SIG-M5 treated with dmso at 0.1 percent for 504 hours (cell line): Measurements from ENCODE around the gene ANO10.
"Not testable (repeated sequence)": the region's sequence is repeated elsewhere in the genome, so short reads cannot be mapped to it uniquely, and the experiment has no call there.

Source experiments
- DNase-seq: peaks from one replicate; lab custom pipeline; 2025; ENCODE audit not compliant: unreplicated experiment; lab: John Stamatoyannopoulos, UW

Gene ANO10

DNA sequence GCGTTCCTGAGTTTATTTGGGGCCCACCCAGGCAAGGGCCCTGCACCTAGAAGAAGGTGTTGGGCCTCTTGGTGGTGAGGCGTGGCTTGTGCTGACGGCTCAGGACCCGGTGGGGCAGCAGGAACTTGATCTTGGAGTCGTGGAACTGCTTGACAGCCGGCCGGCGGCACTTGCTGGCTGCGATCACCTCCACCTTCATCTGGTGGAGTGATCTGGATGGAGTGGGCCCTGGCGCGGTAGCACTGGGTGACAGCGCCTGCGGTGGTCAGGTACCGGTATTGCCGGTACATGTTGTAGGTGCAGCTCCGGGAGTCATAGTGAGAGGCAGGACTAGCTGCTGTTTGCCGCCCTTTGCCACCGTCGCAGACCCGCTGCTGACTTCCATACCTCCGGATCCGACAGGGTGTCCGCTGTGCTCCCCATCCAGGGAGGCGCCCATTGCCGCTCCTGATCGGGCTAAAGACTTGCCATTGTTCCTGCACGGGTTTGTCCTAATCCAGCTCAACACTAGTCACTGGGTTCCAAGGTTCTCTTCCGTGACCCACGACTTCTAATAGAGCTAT, 136.8 kb downstream of the ANO10 start:
- no peak for DNase-seq

DNA sequence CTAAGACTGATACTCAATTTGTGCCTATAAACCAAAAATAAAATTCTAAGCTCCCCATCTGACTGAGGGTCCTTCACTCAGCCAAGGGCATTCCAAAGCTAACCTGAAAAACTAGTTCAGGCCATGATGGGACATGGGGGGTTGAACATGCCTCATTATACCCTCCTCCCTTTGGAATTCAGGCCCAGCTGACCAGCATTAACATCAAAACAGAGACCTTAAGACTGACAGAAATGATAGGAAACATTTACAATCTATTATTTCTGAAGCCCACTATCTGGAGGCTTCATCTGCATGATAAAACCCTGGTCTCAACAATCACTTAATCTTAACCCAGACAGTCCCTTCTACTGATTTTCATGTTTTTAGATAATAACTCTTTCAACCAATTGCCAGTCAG, 140.4 kb downstream of the ANO10 start:
- DNase-seq, result no peak

DNA sequence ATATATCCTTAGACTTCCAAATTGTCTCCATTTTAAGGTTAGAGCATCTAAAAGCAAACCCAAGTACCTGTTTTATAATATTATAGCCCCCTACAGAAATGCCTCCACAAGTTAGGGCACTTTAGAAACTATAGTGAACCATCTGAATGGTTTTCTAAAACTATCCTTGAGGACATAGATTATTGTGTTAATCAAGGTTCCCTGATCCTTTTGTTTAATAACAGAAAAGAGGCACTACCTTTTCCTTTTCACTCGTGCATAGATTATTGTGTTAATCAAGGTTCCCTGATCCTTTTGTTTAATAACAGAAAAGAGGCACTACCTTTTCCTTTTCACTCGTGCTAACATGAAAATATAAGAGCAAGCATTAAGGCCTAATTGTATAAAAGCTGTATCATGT, 143.0 kb downstream of the ANO10 start:
- not testable (repeated sequence) for DNase-seq

DNA sequence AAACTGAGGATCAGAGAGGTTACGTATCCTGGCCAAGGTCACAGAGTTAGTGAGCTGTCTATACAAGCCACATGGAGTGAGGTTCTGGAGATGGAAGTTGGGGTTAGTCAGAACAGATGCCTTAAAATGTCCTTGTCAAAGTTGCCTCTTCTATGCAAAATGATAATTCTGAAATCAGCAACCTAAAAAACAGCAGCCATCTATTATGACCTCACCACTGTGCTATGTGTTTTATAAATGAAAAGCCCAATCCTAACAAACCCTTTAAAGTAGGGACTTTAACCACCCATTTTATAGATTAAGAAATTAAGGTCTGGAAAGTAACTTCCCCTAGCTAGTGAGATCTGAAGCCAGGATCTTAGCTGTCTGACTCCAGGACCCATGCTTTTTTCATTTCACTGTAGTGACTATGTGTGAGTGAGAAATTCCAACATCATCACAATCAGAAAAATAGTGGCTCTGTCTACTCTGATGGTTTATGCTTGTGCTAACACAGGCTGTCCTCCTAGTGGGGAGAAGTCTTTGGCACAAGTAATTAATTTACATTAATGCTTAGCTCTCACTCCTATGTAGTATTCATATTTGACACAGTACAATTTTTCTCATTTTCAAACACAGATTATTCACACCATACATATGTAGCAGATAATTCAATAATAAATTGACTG, 143.6 kb downstream of the ANO10 start:
- no peak for DNase-seq

DNA sequence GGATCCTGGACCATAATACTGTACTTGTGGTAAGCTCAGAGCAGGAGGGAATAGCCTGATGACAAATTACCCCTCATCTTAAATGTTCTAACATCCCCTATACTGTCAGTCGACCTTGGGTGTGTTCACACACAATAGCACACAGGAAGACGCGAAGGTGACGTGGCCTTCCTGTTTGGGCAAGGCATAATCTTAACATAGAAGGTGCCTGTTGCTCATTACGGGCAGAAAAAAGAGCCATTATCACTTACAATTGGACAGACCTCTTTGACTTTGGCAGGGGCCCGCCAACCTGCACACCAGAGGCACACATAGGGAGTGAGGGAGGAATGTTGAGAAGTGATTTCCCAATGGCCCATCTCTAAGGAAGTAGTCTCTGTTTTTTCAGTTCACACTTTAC, 144.2 kb downstream of the ANO10 start:
- no peak for DNase-seq

DNA sequence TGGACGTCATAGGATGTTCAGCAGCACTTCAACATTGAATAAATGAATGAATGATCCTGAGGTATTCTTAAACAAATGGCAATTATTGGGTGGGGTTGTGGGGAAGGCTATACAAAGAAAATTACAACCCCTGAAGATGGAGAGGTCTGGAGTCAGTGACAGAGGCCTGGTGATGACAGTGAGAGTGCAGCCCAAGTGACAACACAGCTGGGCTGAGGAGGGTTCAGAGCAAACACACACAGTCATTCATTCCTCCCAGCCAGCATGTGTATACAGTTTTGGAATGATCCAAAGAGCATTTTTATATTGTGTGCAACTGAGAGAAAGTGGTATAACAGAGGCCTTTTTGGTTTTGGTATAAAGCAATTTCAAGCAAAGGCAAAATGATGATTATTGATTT, 148.1 kb downstream of the ANO10 start:
- DNase-seq, result no peak

DNA sequence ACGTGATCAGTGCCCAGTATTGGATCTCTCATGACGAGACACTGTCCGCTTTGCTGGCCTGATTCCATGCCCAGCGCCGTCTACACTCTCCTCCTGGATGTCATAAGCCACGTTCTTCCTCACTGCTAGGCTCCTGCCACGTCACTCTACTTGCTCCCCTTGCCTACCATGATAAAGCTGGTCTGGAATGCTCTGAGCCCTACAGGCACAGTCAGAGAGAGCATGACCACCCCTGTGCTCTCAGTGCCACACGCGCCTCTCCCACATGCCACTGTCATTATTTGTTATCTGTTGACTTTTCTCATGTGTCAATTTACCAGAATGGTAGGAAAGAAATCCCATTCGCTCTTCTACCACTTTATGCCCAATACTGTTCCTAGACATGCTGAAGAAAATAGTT, 148.6 kb downstream of the ANO10 start:
- no peak for DNase-seq

DNA sequence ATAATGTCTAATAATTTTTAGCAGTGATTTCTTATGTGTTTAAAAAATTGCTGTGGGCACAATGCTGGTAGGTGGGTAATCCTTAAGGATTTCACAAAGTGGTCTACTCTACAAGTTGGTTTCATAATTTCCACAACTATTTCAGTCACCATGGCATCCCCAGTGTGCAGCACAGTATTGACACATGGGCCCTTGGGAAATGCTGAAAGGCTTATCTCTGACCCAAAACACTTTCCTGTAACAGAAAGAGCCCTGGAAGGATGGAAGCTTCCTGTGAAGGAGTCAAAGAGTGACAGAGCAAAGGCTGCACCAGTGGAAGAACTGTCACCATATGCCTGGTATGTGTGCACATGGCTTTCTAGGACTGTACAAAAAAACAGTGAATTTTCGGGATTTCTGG, 153.7 kb downstream of the ANO10 start:
- no peak for DNase-seq

DNA sequence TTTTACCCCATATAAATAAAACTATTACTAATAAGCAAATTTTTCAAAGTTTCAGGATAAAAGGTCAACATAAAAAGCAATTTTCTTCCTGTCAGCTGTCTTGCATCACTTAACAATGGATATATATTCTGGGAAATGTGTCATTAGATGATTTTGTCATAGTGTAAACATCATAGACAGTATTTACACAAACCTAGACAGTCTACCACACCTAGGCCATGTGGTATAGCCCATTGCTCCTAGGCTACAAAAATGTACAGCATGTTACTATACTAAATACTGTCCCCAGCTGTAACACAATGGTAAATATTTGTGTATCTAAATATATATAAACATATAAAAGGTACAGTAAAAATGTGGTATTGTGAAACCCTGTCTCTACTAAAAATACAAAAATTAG, 156.7 kb downstream of the ANO10 start:
- DNase-seq, result peak; percentile 16

DNA sequence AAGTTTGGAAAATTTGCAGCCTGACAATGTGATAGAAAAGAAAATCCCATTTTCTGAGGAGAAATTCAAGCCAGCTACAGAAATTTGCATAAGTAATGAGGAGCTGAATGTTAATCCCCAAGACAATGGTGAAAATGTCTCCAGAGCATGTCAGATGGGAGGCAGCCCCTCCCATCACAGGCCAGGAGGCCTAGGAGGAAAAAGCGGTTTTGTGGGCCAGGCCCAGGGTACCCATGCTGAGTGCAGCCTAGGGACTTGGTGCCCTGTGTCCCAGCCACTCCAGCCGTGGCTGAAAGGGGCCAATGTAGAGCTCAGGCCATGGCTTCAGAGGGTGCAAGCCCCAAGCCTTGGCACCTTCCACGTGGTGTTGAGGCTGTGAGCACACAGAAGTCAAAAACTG, 159.2 kb downstream of the ANO10 start:
- DNase-seq, result not testable (repeated sequence)

DNA sequence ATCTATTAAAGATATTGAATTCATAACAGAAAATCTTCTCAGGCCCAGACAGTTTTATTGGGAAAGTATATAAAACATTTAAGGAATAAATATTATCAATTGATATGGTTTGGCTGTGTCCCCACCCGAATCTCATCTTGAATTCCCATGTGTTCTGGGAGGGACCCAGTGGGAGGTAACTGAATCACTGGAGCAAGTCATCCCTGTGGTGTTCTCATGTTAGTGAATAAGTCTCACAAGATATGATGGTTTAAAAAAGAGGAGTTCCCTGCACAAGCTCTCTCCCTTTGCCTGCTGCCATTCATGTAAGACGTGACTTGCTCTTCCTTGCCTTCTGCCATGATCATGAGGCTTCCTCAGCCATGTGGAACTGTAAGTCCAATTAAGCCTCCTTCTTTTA, 160.5 kb downstream of the ANO10 start:
- no peak for DNase-seq

DNA sequence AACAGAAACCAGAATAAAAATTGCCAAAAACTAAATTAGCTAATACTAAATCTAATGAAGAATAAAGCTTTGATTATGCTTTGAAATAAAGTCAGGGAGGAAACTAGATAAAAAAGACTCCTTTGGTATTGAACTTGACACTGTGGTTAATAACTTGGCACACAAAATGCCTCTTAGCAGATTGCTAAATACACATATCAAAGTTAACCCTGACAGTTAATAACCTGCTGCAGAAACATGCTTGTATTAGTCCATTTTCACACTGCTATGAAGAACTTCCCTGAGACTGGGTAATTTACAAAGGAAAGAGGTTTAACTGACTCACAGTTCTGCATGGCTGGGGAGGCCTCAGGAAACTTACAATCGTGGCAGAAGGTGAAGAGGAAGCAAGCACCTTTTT, 164.8 kb downstream of the ANO10 start:
- DNase-seq, result not testable (repeated sequence)

DNA sequence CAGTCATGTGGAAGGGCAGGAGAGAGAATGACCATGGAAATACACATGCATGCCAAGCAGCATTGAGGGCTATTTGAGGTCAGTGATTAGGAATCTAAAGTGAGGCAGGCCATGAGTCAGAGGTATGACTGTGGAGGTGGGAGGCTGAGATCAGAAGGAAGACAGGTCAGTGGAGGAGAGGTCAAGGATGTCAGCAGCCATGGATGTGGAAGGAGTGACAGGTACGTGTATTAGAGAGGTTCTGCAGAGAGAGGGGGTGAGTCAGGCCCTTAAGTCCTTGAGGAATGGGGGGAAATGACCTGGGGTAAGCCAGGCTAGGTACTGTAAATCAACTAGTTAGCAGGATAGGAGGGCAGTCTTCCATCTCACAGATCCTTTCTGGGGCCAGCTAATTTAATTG, 166.6 kb downstream of the ANO10 start:
- no peak for DNase-seq

DNA sequence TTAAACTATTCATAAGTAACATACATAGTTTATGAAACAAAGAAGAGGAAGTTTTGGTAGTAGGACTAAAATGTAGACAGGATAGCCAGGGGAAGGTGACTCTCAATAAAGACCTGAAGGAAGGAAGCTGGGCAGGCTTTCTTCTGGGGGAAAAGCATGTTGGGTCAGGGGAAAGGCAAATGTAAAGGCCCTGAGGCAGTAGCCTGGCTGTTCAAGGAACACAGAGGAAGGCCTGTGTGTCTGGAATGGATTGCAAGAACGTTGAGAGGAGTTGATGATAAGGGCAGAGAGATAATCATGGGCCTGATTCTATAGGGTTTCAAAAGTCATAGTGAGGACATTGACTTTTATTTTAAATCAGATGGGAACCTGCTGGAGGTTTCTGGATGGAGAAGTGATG, 167.8 kb downstream of the ANO10 start:
- DNase-seq, result no peak

DNA sequence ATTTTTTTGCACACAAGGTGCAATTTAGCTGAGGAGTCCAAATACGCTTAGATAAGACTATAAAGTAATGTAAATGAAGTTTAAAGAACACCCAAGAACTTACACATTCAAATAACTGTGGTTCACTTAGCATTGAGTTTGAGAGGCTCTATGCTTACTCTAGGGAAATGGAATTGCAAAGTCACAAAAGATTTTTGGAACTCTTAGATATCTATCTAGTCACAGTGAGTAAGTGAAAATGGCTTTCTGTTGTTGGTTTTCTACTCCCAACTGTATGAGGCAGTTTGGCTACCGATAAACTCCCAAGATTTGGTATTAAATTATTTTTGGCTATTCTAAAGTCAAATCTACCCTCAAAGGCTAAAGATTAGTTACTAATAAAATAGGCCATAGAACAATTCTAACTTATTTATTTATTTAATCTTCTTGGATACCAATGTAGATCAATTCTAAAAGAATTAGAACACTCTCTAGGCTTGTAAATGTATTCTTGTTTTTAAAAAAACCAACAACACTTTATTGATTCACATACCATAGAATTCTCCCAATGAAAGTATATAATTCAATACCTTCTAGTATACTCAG, 170.0 kb downstream of the ANO10 start:
- DNase-seq, result no peak

DNA sequence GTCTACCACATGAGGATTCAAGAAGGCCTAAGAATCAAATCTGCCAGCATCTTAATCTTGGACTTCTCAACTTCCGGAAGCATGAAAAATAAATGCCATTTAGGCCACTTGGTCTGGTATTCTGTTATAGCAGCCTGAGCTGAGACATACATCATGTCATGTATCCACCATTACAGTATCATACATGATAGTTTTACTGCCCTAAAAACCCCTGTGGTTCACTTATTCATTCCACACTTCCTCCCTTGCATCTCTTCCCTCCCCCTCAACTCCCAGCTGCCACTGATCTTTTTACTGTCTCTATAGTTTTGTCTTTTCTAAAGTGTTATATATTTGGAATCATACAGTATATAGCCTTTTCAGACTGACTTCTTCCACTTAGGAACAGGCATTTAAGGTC, 173.7 kb downstream of the ANO10 start:
- DNase-seq, result no peak

DNA sequence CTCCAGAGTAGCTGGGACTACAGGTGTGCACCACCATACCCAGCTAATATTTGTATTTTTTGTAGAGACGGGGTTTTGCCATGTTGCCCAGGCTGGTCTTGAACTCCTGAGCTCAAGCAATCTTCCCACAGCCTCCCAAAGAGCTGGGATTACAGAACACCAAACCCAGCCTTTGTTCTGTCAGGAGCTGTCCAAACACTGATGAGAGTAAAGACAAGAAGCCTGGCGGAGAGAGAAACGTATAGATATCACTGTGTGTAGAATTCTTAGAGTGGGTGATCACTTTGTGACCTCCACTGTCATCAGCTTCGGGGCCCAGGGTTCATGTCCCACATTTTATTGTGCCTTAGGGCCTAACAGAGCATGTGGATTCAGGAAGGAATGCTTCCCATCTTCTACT, 176.0 kb downstream of the ANO10 start:
- DNase-seq, result no peak

DNA sequence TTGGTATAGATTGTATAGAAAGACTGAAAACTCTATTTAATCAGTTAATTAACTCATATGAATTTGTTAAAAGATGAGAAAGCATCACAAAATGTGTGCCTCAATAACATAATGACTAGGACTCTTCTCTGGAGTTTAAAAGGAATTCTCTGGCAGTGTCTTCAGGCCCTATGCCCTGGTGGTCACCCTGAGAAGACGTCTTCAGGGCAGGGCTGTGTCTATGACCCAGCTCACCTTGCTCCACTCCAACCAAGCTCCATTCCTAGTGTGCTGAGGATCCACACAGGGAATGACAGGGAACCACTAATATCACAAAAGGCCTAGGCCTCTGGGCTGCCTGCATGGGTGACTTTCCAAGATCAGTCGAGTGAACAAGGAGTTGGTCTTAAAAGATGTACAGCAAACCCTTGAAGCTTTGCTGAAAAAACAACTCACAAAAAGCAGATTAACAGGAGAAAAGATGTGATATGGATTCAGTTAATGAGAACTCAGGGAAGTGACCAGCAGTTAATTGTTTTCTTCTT, 178.9 kb downstream of the ANO10 start:
- DNase-seq, result no peak

DNA sequence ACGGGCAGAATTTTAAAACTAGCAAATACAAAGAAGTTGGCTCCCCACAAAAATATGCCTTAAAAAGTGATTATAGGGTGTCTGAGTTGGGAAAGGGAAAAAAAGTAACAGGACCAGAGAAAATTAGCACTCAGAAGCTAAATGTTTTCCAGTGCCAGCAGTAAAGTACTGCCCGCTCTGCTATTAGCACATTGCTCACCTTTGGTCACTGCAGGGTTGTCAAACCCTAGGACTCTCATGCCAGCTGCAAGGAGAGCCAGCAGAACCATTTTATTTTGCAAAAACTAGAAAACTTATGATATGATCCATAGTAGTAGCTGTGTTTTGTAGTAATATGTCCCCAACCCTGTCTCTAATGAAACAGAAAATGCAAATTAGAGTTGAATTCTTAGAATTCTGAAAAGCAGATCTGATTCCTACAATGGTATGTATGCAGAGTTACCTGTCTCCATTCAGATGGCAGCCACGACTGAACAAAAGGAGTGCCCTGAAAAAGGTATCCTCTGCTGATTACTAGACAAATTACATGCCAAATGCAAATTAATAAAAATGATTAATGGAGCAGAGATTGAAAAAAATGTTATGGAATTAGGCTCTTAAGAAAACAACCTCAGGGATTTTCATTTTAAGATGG, 185.2 kb downstream of the ANO10 start:
- DNase-seq, result no peak

DNA sequence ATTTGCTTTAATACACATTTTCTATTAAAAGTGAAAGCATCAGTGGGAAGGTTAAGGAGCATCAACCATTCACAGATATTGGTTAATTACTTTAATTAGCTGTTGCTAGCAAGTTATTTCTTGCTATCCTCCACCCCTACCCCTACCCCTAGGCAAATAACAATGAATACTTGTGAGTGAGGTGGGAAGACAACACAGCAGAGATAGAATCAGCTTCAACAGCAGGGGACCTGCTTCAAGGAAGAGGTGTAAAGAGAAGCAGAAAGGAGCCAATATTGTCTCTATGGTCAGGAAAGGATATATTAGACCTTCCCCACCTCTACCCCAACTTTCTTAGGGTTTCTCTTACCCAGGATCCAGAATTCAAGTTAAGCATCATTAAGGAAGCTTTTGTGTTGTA, 186.1 kb downstream of the ANO10 start:
- no peak for DNase-seq

DNA sequence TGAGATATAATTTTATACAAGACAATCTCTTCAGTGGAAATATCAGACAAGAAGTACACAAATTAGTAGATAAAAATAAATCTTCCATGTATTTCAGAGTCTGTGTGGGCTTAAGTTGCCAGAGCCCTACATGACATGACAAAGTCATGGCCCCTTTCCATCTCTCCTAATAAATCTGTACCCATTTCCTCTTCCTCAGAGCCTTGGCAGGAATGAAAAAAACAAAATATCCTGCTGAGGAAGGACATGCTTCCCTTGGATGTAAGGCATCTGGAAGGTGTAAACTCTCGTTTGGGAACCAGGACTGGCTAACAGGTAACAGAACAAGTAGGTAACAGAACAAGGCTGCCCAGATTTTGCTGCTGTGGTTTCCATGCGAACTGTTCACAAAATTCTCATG, 187.4 kb downstream of the ANO10 start:
- DNase-seq, result no peak

DNA sequence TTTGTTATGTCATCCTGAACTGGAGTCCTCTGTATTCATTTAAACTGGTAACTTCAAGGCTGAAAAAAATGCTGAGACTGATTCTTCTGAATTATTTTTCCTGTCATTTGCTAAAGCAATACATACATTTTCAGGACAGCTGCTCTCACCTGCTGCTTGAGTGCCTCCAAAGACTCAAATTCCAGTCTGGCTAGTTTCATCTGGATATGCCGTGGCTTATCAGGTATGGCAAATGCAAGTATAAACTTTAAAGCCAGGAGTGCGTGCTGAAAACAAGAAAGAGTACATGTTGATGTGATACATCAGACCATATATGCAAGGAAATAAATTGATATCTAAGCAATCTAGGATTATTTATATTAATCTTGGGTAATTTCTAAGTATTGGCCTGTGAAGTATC, 189.3 kb downstream of the ANO10 start:
- DNase-seq, result no peak
